Progenitor cell of endocrine pancreas (in vitro differentiated cells): Measurements from ENCODE around the gene KLHDC7B. TPM values are rescaled to one million over a fixed set of nuclear protein-coding genes. Genes with fewer than 3 reads are reported as not detected.

ENCODE experiments used
- DNase-seq: peaks from one replicate; pipeline ENCODE4 v3.0.0; 2021; ENCODE audit warnings: low spot score; ENCODE audit not compliant: unreplicated experiment
- H3K27ac Mint-ChIP-seq: 2 replicates; pipeline ENCODE4 v1.8.0; 2021; ENCODE audit warnings: mild to moderate bottlenecking, moderate library complexity, mixed read lengths
- H3K27me3 Mint-ChIP-seq: 2 replicates; pipeline ENCODE4 v1.8.0; 2021; ENCODE audit warnings: mixed read lengths
- H3K36me3 Mint-ChIP-seq: 2 replicates; pipeline ENCODE4 v1.8.0; 2022; ENCODE audit warnings: mixed read lengths; ENCODE audit not compliant: insufficient read depth
- H3K4me1 Mint-ChIP-seq: 2 replicates; pipeline ENCODE4 v1.8.0; 2021; ENCODE audit warnings: low read depth, mixed read lengths
- H3K4me3 Mint-ChIP-seq: 2 replicates; pipeline ENCODE4 v1.8.0; 2021; ENCODE audit warnings: low read depth, mild to moderate bottlenecking, moderate library complexity, mixed read lengths
- H3K9me3 Mint-ChIP-seq: 2 replicates; pipeline ENCODE4 v1.8.0; 2021; ENCODE audit warnings: low read depth, mixed read lengths
- total RNA-seq: library from RNA; stranded (reverse); gene quantifications from 2 replicates; pipeline ENCODE4 v1.2.1, GENCODE V29; 2021
- TF ChIP-seq, protein P1 (sequence below): fragments of 200-600 bp; sonication (generic); IDR thresholded peaks from one replicate; pipeline ENCODE4 v1.5.0; 2021; ENCODE audit warnings: antibody characterized with exemption, mild to moderate bottlenecking; ENCODE audit not compliant: unreplicated experiment

Gene KLHDC7B
- total RNA-seq, 1 donor from 2014 or later, result not detected

- TF ChIP-seq, protein P1, sequence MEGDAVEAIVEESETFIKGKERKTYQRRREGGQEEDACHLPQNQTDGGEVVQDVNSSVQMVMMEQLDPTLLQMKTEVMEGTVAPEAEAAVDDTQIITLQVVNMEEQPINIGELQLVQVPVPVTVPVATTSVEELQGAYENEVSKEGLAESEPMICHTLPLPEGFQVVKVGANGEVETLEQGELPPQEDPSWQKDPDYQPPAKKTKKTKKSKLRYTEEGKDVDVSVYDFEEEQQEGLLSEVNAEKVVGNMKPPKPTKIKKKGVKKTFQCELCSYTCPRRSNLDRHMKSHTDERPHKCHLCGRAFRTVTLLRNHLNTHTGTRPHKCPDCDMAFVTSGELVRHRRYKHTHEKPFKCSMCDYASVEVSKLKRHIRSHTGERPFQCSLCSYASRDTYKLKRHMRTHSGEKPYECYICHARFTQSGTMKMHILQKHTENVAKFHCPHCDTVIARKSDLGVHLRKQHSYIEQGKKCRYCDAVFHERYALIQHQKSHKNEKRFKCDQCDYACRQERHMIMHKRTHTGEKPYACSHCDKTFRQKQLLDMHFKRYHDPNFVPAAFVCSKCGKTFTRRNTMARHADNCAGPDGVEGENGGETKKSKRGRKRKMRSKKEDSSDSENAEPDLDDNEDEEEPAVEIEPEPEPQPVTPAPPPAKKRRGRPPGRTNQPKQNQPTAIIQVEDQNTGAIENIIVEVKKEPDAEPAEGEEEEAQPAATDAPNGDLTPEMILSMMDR, result no peak
- DNase-seq, result no peak
- Mint-ChIP-seq H3K4me3 (no peak overlapping the region), H3K4me1 (no peaks in the 10 kb centered on the region), H3K27ac (no peak overlapping the region), H3K27me3 (peaks cover 15% of the 10 kb centered on the region), H3K9me3 (no peaks in the 10 kb centered on the region), H3K36me3 (no peaks in the 10 kb centered on the region)
Measured at GRCh38 chr22:50548040-50548920, 2.6 kb downstream of the KLHDC7B start.

- peaks cover 16% of the 10 kb centered on the region for H3K27me3 Mint-ChIP-seq
- H3K27ac Mint-ChIP-seq, result no peak overlapping the region
- TF ChIP-seq, protein P1, result no peak
- no peaks in the 10 kb centered on the region for H3K9me3 Mint-ChIP-seq
- no peak for DNase-seq
- H3K4me1 Mint-ChIP-seq, result no peaks in the 10 kb centered on the region
- no peaks in the 10 kb centered on the region for H3K36me3 Mint-ChIP-seq
- H3K4me3 Mint-ChIP-seq, result no peak overlapping the region
Measured at GRCh38 chr22:50548921-50549790, 3.5 kb downstream of the KLHDC7B start.

DNA sequence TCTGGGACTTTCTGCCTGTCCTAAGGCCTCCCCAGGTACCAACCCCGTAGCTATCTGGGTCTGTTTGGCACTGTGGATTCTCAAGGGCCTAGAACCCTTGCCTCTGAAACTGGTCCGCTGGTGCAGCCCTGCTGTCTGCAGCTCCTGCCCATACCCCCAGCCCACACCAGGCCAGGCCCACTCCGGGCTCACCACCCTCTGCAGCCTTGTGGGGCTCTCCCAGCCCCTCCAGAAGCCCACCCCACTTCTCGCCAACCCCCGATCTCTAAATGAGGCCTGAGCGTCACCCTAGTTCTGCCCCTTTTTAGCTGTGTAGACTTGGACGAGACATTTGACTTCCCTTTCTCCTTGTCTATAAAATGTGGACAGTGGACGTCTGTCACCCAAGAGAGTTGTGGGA, 4.7 kb downstream of the KLHDC7B start:
- Mint-ChIP-seq H3K27ac (no peak overlapping the region), H3K4me1 (no peaks in the 10 kb centered on the region), H3K27me3 (peaks cover 15% of the 10 kb centered on the region), H3K36me3 (no peaks in the 10 kb centered on the region), H3K9me3 (no peaks in the 10 kb centered on the region), H3K4me3 (no peak overlapping the region)
- TF ChIP-seq, protein P1, result no peak
- no peak for DNase-seq

GRCh38 chr22:50551160-50551752, 5.6 kb downstream of the KLHDC7B start:
- TF ChIP-seq, protein P1, result no peak
- H3K4me3 Mint-ChIP-seq, result no peak overlapping the region
- no peaks in the 10 kb centered on the region for H3K36me3 Mint-ChIP-seq
- no peaks in the 10 kb centered on the region for H3K9me3 Mint-ChIP-seq
- H3K27ac Mint-ChIP-seq, result no peak overlapping the region
- H3K27me3 Mint-ChIP-seq, result peaks cover 18% of the 10 kb centered on the region
- no peak for DNase-seq
- no peaks in the 10 kb centered on the region for H3K4me1 Mint-ChIP-seq

DNA sequence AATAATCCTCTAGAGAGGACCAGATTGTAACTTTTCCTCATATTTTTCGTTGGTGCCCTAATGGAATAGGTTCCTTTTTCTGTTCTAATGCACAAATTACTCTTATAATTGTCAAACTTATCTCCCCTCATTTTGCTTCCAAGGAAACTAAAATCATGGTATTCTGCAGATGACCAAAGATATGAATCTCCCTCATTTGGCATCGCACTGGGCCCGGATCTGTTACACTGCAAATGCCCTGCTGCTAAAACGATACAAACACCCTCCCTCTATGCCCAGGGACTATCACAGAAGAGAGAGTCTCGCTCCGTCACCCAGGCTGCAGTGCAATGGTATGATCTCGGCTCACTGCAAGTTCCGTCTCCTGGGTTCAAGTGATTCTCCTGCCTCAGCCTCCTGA, 7.6 kb downstream of the KLHDC7B start:
- no peak for DNase-seq
- TF ChIP-seq, protein P1, result no peak

More for the DNA sequence above, 7.6 kb downstream of the KLHDC7B start:
- Mint-ChIP-seq H3K4me1 (no peaks in the 10 kb centered on the region), H3K27me3 (peaks cover 23% of the 10 kb centered on the region), H3K36me3 (no peaks in the 10 kb centered on the region), H3K27ac (no peak overlapping the region), H3K9me3 (no peaks in the 10 kb centered on the region), H3K4me3 (no peak overlapping the region)
